Testis (tissue), 2 donors: ENCODE measurements around the gene GDPD5.

Source experiments
- CTCF ChIP-seq, 3 experiments: fragments of 450-650 bp in 2 of 3; fragments of 200-600 bp in 1 of 3; sonication (generic) in 1 of 3; IDR thresholded peaks; one replicate each; pipeline ENCODE4 v1.5.1; 2016 to 2019; ENCODE audit warnings: antibody characterized with exemption in 3 of 3, mild to moderate bottlenecking in 2 of 3, moderate library complexity in 1 of 3
- POLR2A ChIP-seq: fragments of 450-650 bp; IDR thresholded peaks from one replicate; pipeline ENCODE4 v1.6.1; 2017; ENCODE audit warnings: antibody characterized with exemption, mild to moderate bottlenecking, moderate library complexity

- TF ChIP-seq CTCF (IDR thresholded peaks at IDR 0.05) (no peak), POLR2A (no peak)
These were observed 90.7 kb downstream of the GDPD5 start for GRCh38 chr11:75434886-75435570.
